ENCODE data around the gene GOT1. TPM values are rescaled to one million over a fixed set of nuclear protein-coding genes. Genes with fewer than 3 reads are reported as not detected.
A peak's percentile ranks its signal among the peaks of the same experiment; 100 is the strongest.

Gene GOT1
- total RNA-seq, 1 experiment from 2014 or later: 43.9 TPM

DNA sequence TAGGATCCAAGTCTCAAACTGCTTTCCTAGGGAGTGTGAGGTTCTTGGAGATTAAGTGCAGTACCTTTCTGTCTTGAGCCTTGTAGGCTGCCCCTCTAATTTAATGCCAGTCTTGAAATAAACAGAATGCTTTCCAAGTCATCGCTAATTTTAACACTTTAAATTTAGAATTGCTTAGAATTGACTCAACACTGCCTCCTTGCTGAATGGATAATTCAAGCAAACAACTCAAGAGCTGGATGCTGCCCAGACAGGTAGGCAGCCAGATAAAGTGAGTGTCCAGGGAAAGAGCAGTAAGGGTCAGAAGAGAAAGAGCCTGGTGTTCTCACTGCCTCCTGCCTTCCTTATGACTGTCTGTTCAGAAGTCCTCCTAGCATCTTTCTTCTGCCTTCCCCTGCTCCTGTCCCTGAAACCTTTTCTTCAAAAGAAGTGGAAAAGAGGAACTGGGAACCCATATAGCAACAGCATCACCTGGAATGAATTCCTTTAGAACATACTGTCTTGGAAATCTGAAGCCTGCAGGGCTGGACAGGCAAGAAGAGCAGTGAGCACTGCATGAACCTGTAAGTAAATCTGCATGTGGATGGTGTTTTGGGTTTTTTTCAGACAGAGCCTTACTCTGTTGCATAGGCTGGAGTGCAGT lies 3.1 kb upstream of the GOT1 start:
- DNase-seq (ENCODE audit: low read depth): no peak

GRCh38 chr10:99432881-99433280 lies 2.5 kb upstream of the GOT1 start:
- no peak for DNase-seq (ENCODE audit: low read depth)

DNA sequence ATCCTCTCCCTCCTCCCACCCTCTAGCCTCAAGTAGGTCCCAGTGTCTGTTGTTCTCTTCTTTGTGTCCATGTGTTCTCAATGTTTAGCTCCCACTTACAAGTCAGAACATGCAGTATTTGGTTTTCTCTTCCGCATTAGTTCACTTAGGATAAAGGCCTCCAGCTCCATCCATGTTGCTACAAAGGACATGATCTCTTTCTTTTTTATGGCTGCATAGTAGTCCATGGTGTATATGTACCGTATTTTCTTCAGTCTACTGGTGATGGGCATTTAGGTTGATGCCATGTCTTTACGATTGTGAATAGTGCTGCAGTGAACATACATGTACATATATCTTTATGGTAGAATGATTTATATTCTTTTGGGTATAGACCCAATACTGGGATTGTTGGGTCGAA lies 1.6 kb upstream of the GOT1 start:
- DNase-seq (ENCODE audit: low read depth): no peak

DNA sequence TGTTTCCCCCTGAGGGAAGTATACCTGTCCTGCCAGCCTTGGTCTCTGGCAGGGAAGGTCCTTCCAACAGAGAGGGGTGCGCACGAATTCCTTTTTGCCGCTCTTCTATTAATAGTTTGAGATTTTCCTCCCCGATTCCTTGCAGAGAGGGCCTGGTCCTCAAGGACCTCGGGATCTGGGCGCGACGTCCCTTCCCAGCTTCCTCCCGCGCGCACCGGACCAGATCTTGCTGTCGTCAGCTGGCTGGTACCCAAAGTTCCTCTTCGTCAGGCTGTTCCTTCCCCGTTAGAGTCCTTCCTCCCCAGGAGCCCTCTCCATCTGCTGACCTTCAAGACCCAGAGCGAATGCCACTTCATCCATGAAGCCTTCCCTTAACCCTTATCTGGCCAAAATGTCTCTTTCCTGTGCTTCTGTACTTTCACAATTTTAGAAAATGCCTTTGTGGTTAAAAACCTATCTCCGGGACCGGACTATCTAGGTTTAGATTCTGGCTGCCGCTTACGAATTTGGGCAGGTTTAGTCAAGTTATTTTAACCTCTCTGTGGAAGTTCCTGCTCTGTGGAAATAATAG lies 851 bp upstream of the GOT1 start:
- peak; percentile 54 for DNase-seq (ENCODE audit: low read depth)

DNA sequence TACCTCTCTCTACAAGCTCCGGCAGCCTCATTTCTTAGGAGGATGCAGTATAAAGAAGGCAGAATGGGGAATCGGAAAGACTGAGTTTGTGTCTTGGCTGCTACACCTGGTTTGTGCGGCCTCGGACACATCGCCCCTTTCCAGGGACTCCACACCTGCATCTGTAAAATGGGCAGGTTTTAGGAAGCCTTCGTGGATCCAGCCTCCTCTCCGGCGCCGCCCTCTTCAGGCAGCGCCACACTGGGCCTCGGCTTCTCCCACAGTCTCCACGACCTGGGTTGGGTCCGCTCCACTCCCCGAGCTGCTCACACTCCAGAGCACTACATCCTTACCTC lies 341 bp downstream of the GOT1 start:
- DNase-seq (ENCODE audit: low read depth): no peak

GRCh38 chr10:99429517-99430095 lies 818 bp downstream of the GOT1 start:
- no peak for DNase-seq (ENCODE audit: low read depth)

DNA sequence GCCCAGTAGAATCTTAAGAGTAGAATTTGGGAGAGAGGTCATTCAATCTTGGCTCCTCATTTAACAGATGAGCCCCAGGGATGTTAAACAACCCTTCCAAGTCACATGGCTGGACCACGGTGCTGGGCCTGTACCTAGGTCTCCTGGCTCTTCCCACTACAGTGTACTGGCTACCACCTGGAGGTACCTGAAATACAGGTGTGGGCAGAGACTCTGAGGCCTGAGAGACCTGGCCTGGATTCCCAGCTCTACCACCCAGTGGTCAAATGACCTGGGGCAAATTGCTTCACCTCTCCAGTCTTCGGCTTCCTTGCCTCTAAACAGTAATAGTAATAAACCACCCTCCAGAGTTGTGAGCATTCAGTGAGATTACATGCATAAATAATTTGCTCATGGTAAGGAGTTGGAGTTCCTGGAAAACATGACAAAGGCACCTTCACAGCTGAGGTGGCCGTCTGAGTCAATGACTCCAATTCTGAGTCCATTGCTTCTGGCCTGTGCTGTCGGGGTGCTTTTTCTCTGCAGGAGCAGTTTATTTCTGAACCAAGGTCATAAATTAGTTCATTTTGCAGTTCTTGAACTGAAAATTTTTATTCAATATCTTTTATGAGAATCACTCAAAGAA lies 2.7 kb downstream of the GOT1 start:
- DNase-seq (ENCODE audit: low read depth): no peak

DNA sequence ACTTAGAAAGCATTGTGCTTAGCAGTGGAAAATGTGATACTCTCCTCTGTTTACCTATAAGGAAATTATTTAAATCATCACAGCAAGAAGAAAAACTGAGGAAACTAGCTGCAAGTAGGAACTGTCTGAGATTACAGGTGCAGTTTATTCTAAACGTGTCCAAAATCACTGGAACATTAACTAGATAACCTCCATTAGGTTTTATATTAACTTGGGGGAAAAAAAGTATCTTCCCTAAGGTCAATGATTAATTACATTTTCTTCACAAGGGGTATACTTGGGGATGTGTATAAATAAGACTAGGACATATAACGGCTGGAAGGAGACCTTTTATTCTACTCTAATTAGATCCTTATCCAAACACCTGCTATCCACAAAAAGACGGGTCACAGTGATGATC lies 3.7 kb downstream of the GOT1 start:
- no peak for DNase-seq (ENCODE audit: low read depth)

DNA sequence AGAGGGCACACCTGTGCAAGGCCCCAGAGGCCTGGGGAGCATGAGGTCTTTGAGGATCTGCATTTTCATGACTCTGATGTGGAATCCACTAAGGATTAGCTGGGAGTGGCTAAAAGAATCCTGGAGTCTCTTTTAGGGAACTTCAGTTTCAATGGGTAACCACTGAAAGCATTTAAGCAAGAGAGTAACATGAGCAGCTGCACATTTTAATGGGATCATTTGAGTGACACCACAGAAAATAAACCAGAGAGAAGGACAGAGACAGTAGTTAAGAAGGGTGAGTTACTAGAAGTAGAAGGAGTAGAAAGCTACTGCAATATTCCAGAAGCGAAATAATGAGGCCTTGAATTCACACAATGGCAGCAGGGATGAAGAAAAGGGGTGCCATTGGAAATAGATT lies 5.2 kb downstream of the GOT1 start:
- no peak for DNase-seq (ENCODE audit: low read depth)

GRCh38 chr10:99424656-99425055 lies 5.8 kb downstream of the GOT1 start:
- no peak for DNase-seq (ENCODE audit: low read depth)

DNA sequence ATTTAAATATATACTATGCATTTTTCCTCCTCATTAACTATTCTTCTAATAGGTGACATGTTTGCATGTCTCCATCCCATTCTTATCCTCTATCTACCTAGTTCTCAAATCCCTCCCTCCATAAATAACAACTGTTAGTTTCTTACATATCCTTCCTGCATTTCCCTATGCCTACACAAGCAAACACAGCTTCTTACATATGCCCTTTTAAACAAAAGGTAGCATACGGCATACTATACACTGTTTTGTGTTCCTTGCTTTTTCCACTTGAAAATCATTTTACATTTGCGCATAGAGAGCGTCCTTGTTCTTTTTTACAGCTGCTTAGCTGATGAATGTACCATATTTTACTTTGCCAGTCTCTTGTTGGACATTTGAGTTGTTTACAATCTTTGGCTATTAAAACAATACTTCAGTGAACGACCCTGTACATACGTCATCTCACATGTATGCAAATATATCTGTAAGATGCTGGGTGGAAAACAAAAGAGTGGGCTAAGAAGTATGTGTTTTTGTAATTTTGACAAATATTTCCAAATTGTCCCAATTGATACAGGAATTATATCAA lies 7.8 kb downstream of the GOT1 start:
- no peak for DNase-seq (ENCODE audit: low read depth)

- no peak for DNase-seq (ENCODE audit: low read depth)
Measured at GRCh38 chr10:99421233-99421739, 9.1 kb downstream of the GOT1 start.

DNA sequence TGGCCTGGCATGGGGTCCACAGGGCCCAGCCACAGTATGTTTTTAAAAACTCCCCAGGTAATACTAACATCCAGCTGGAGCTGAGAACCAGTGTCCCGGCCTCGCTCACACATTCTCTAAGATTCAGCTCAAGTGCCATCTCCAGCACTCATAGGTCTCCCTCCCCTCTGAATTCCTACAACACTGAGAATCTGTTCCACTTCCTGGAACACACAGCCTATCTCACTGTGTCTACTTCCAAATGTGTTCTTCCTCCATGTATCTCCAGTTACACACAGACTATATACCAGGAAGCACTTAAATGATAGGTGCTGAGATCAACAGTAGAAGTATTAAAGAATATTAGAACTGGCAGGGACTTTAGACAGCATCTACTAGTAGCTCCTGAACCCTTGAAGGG lies 10.7 kb downstream of the GOT1 start:
- DNase-seq (ENCODE audit: low read depth): no peak

DNA sequence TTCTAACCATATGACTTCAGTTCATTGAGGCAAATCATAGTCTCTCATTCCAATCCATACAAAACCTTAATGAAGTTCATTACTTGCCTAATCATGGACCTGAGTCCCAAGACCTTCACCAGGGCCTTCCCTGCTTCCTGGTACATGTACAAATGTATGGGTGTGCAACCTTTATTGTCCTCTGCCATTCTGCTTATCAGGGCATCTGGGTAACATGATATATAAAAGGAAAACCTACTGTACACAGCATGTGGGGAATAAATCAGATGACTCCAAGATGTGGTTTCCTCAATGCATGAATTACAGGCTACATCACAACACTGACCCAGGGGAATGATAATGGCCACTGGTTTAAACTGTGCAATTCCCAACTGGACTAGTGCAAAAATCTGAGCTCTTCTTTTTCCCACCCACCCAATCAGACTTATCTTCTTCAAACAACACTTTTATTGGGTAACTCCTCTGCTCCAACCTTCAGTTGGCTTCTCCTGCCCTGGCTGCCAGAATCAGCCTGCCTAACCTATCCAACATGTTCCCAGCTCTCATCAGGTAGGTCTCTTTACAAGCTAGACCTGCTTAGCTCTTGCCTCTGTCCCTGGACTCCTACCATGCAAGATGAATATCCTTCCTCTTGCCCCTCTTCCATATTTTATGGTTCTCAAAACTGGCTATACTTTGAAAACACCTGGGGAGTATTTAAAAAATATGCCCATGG lies 11.4 kb downstream of the GOT1 start:
- no peak for DNase-seq (ENCODE audit: low read depth)

DNA sequence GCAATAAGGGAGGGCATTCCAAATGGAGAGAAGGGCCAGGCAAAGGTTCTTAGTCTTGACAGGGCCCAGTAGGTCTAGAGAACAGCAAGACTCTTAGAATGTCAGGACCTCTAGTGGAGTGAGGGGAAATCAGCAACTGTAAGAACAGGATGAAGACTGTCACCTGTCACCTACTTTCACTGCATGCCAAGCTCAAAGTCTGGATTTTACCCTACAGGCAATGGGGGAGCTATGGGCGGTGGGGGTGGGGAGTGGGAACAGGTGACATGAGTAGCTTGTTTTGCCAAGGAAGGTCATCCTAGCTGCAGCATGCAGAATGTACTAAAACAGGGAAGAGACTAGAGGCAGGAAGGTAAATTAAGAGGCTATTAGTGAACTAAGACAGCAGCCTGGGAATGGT lies 18.3 kb downstream of the GOT1 start:
- no peak for DNase-seq (ENCODE audit: low read depth)

- no peak for DNase-seq (ENCODE audit: low read depth)
Measured at GRCh38 chr10:99411546-99411945, 18.9 kb downstream of the GOT1 start.

- DNase-seq (ENCODE audit: low read depth): no peak
Measured at GRCh38 chr10:99410876-99411275, 19.5 kb downstream of the GOT1 start.

DNA sequence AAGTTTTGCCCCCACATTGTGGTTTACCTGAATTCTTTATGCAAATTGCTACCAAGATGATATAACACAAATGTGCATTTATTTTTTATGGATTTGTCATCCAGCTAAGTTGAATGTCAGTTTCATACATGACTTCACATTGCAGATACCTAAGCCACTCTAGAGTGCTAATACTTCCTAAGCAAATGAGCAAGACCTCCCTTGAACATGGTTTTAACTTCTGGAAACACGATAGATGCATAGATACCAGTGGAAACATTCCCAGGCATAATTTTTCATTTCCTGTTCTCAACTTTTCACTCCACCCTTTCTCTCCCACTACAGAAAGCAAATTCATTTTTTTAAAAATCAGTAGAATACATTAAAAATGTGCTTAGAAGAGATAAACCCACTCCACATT lies 20.3 kb downstream of the GOT1 start:
- DNase-seq (ENCODE audit: low read depth): no peak

DNA sequence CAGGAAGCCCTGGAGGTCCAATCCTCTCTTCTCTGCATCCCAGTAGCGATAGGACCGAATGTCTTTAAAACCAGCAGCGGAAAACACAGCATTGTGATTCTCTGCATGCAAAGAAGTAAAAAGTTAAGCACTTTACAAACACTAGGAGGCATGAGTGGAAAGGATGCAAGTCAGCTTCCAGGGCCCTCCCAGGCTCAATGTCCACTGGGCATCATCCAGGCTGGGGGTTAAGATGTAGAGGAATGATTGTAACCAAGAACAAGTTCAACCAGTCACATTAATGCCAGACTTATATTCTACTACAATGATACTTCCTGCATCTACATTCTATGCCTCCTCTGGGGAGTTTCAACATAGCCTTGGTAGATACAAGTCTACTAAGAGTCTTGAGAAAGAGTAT lies 24.3 kb downstream of the GOT1 start:
- DNase-seq (ENCODE audit: low read depth): no peak

- DNase-seq (ENCODE audit: low read depth): peak; percentile 69
Measured at GRCh38 chr10:99403674-99404073, 26.8 kb downstream of the GOT1 start.

- DNase-seq (ENCODE audit: low read depth): no peak
Measured at GRCh38 chr10:99399664-99400063, 30.8 kb downstream of the GOT1 start.

- DNase-seq (ENCODE audit: low read depth): peak; percentile 64
Measured at GRCh38 chr10:99396471-99396870, 34.0 kb downstream of the GOT1 start.
